HUES48 (cell line): ENCODE measurements around the gene TMEM201.

Experiments used
- H3K27ac ChIP-seq: one replicate; pipeline ENCODE4 v1.7.0; 2013; ENCODE audit warnings: low read depth, low read length, inconsistent platforms
- H3K27me3 ChIP-seq: 2 replicates; pipeline ENCODE4 v1.6.1; 2013; ENCODE audit warnings: mild to moderate bottlenecking, low read length; ENCODE audit not compliant: control insufficient read depth, insufficient read depth
- H3K36me3 ChIP-seq: 2 replicates; pipeline ENCODE4 v1.6.1; 2013; ENCODE audit warnings: low read length; ENCODE audit not compliant: control insufficient read depth, insufficient read depth
- H3K4me1 ChIP-seq: 2 replicates; pipeline ENCODE4 v1.6.1; 2013; ENCODE audit warnings: mild to moderate bottlenecking, low read length; ENCODE audit not compliant: control insufficient read depth, insufficient read depth
- H3K4me3 ChIP-seq: 2 replicates; pipeline ENCODE4 v1.5.1; 2013; ENCODE audit warnings: mild to moderate bottlenecking, low read depth, low read length
- H3K9ac ChIP-seq: 2 replicates; pipeline ENCODE4 v1.6.1; 2013; ENCODE audit warnings: mild to moderate bottlenecking, low read depth, low read length, moderate library complexity
- H3K9me3 ChIP-seq: 2 replicates; pipeline ENCODE4 v1.6.1; 2013; ENCODE audit warnings: low read length; ENCODE audit not compliant: control insufficient read depth, insufficient read depth

Gene TMEM201

DNA sequence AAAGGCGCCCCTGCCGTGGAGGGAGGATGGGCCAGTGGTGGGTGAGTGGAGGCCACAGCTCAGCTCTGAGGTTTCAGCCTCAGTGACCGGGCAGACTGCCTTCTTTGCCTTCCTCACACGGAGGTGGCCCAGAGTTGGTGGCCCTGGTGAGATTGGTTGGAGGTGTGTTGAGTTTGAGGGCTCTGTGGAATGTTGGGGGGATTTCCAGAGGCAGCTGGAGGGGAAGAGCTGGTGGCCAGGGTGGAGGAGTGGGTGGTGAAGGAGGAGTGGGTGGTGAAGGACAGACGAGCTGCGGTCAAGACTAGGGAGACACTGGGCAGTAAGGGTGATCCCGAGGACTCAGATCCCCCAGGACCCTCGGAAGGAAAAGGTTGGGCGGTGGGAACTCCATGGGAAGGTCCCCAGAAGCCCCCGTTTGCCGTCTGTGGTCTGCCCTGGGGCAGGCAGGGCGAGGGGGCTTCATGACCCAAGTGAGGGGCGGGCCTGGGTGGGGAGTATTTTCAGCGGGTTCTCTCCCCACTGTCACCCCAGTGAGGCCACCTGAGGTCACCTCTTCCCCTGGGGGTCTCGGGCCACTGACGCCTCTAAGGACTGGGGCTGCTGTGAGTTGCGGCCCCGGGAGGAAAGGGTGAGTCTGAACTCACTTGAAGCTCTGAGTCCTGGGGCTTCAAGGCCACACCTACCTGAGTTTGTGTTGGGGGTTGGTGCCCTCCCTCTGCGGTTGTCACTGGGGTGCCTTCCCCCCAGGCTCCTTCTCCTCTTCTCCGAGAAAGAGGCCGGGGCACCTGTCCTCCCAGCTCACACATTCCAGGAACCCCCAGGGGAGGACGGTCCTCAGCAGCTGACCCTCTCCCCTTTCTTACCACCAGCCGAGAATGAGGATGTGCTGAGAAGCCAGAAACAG, 40.1 kb downstream of the TMEM201 start:
- H3K4me3 ChIP-seq: no peak overlapping the region
- H3K9me3 ChIP-seq: no peaks in the 10 kb centered on the region
- peaks cover 8% of the 10 kb centered on the region for H3K27me3 ChIP-seq
- no peak overlapping the region for H3K9ac ChIP-seq
- H3K4me1 ChIP-seq: no peaks in the 10 kb centered on the region
- no peak overlapping the region for H3K27ac ChIP-seq
- no peaks in the 10 kb centered on the region for H3K36me3 ChIP-seq

DNA sequence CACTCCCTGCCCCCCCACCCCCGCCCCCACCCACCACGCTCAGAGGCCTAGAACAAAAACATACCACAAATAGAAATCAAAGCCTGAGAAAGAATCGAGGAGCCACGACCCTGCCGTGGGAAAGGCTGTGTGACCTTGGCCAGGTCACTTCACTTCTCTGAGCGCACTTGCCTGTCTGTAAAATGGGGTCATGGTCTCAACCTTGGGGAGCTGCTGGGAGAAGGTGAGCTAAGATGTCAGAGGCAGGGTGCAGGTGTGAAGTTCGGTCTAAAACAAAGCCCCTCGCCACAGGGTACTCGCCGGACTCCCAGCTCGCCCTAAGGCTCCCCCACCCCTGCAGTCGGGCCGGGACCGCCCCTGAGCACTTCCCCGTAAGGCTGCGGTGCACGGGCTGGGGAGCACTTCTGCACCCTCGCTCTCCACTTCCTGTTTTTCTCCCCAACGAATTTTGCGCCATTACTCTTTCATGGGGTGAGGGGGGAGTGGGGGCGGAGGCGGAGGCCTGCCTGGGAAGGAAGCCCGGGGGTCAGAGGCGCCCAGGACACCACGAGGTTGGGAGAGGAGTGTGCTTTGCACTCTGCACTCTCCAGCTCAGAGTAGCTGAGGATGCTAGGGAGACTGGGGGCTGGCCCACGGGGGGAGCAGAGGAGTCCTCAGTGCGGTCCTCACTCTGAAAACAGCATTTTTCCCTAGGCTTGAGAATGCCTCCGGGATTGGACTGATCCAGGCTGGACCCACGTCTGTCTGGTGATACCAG, 40.9 kb downstream of the TMEM201 start:
- no peaks in the 10 kb centered on the region for H3K4me1 ChIP-seq
- no peaks in the 10 kb centered on the region for H3K36me3 ChIP-seq
- no peaks in the 10 kb centered on the region for H3K9me3 ChIP-seq
- no peak overlapping the region for H3K27ac ChIP-seq
- no peak overlapping the region for H3K9ac ChIP-seq
- peaks cover 8% of the 10 kb centered on the region for H3K27me3 ChIP-seq
- H3K4me3 ChIP-seq: no peak overlapping the region

DNA sequence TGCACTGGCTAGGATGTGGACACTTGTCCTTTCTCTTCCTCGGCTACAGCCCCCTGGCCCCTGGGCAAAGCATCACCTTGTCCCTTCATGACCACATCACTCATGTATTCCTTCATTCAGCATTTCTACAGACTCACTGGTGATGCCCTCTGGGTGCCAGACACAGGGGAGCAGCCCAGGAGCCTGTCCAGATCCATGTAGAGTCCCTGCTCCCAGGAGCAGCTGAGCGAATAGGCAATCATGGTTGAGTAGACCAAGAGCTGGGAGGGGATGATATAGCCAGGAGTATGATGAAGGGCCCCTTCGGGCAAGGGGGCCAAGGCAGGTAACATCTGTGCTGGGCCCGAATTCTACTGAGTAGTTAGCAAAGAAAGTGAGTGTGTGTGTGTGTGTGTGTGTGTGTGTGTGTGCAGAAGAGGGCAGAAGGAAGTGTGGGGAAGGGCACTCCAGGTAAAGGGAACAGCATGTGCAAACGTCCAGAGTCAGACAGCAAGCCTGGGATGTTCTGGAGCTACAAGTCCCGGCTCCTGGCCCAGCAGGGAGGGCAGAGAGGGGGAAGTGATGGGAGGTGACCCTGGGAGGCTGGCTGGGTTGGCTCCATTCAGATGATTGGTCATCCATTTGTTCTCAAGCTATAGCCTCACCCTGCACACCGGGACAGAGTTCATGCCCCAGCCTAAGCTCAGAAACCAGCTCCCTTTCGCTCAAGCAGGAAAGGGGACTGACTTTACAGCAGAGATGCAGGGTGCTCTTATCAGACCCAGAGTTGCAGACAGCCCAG, 41.8 kb downstream of the TMEM201 start:
- H3K27ac ChIP-seq: no peak overlapping the region
- no peaks in the 10 kb centered on the region for H3K4me1 ChIP-seq
- H3K9me3 ChIP-seq: no peaks in the 10 kb centered on the region
- H3K4me3 ChIP-seq: no peak overlapping the region
- H3K36me3 ChIP-seq: no peaks in the 10 kb centered on the region
- H3K9ac ChIP-seq: no peak overlapping the region
- H3K27me3 ChIP-seq: peaks cover 8% of the 10 kb centered on the region

DNA sequence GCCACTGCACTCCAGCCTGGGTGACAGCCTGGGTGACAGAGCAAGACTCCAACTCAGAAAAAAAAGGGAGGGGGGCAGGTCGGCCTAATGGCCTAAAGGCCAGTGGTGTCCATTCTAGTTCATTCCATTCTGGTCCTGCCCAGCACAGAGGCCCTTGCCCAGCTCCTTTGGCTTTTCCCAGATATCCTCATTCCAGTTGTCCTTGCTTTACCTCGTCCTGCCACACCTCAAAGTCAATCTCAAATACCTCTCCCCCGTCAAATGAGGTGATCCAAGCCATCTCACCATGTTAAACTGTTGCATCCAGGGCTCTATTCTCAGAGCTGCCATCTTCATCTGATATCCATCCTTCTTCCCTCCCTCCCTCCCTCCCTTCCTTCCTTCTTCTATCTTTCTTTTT, 42.9 kb downstream of the TMEM201 start:
- H3K9me3 ChIP-seq: no peaks in the 10 kb centered on the region
- no peaks in the 10 kb centered on the region for H3K4me1 ChIP-seq
- H3K27ac ChIP-seq: no peak overlapping the region
- no peak overlapping the region for H3K9ac ChIP-seq
- peaks cover 8% of the 10 kb centered on the region for H3K27me3 ChIP-seq
- no peak overlapping the region for H3K4me3 ChIP-seq
- H3K36me3 ChIP-seq: no peaks in the 10 kb centered on the region

DNA sequence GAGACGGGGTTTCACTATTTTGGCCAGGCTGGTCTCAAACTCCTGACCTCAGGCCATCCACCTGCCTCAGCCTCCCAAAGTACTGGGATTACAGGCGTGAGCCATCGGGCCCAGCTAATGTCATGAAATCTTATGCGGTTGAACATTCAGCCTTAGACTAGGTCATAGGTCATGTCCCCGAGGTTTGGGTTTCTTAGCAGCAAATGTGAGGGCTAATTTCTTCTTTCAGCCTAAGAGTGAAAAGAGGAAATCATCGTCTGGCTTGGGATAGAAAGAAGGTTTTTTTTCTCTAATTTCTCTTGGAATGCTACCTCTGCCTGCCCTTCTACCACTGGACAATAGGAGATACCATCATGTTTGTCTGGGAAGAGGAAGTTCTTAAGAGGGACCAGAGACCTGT, 44.8 kb downstream of the TMEM201 start:
- no peaks in the 10 kb centered on the region for H3K36me3 ChIP-seq
- H3K4me1 ChIP-seq: no peaks in the 10 kb centered on the region
- H3K27me3 ChIP-seq: no peaks in the 10 kb centered on the region
- no peak overlapping the region for H3K4me3 ChIP-seq
- H3K9me3 ChIP-seq: no peaks in the 10 kb centered on the region
- H3K9ac ChIP-seq: no peak overlapping the region
- no peak overlapping the region for H3K27ac ChIP-seq

DNA sequence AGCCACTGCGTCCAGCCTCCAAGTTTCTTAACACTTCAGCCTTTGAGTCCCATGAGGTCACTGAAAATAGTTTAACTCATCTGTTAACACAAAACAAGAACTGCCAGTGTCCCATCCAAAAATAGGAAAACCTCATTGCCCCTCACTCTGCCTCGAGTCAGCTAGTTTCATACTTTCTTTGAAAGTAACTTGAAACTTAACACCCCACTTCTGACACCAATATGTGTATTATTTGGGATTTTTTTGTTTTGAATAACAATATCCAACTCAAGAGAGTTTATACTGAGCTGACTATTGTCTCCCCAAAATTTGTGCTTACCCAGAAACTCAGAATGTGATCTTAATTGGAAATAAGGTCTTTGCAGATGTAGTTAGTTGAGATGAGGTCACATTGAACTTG, 45.9 kb downstream of the TMEM201 start:
- Histone ChIP-seq H3K27ac (no peak overlapping the region), H3K9me3 (no peaks in the 10 kb centered on the region), H3K4me1 (no peaks in the 10 kb centered on the region), H3K36me3 (no peaks in the 10 kb centered on the region), H3K4me3 (no peak overlapping the region), H3K9ac (no peak overlapping the region), H3K27me3 (no peaks in the 10 kb centered on the region)

DNA sequence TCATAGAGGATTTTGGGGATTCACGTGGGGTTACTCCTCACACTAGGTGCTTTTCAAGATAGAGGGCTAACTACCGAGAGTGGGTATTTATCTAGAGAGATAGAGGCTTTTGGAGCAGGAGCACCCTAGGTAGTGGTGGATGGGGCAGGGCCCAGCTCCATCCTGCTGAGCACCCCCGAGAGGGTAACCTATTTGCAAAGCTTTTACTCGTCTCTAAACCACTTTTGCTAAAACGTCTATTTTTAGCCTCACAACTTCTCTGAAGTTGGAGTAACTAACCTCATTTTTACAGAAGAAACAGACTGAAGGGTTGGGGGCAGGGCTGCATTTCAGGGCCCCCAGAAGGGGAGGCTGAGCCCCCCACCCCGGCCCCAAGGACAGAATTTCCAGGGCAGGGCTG, 50.5 kb downstream of the TMEM201 start:
- Histone ChIP-seq H3K36me3 (no peaks in the 10 kb centered on the region), H3K4me3 (no peak overlapping the region), H3K9ac (no peak overlapping the region)

DNA sequence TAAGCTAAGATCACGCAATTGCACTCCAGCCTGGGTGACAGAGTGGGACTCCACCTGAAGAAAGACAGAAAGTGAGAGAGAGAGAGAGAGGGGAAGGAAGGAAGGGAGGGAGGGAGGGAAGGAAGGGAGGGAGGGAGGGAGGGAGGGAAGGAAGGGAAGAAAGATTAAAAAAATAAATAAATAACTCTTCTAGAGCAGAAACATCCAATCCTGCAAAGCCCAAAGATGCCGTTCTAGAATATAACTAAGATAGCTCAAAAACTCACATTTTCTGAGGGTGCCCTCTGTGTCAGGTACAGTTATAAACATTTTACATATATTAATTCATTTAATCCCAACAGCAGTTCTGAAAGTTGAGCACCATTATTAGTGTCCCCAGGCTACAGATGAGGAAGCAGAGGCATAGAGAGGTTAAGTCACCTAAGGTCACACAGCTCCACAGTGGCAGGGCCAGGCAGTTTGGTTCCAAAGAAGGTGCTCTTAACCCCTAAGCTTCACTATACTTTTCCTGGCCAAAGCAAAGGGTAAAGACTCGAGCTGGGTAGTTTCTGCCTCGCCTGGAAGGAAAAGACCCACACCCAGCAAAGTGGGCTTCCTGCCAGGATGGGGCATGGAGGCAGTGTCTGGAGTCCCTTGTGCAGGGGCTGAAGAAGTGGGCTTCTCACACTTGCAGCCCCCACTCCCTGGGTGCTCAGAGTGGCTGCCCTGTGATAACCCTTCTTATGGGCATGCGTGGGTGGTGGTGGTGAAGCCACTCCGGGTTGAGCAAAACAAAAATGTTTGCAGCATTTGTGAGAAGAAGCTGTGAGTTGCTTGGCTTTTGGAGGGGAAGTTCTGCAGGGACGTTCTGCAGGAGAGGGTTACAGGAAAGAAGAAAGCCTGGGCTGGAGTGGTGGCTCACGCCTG, 54.9 kb downstream of the TMEM201 start:
- no peaks in the 10 kb centered on the region for H3K9me3 ChIP-seq
- H3K27ac ChIP-seq: no peak overlapping the region
- H3K4me3 ChIP-seq: no peak overlapping the region
- no peak overlapping the region for H3K9ac ChIP-seq
- H3K4me1 ChIP-seq: no peaks in the 10 kb centered on the region
- no peaks in the 10 kb centered on the region for H3K27me3 ChIP-seq
- H3K36me3 ChIP-seq: no peaks in the 10 kb centered on the region

More for the DNA sequence above, 50.5 kb downstream of the TMEM201 start:
- Histone ChIP-seq H3K9me3 (no peaks in the 10 kb centered on the region), H3K27me3 (no peaks in the 10 kb centered on the region), H3K27ac (no peak overlapping the region), H3K4me1 (no peaks in the 10 kb centered on the region)

DNA sequence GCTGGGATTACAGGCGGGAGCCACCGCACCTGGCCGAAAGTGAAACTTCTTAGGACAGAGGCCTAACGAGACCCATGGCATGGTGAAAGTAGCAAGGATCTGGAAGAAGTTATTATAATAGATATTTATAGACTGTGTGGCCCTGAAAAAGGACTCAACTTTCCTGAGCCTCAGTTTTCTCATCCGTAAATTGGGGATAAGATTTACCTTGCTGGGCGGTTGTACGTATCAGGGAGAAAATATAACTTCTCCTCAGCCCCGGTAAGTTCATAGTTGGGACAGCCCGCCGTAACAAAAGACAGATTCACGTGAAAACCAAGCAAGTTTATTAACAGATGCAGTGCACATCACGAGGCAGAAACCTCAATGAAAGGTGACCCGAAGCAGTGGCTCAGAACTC, 57.3 kb downstream of the TMEM201 start:
- Histone ChIP-seq H3K9ac (no peak overlapping the region), H3K36me3 (no peaks in the 10 kb centered on the region), H3K27ac (no peak overlapping the region), H3K9me3 (no peaks in the 10 kb centered on the region), H3K4me1 (no peaks in the 10 kb centered on the region), H3K27me3 (peaks cover 9% of the 10 kb centered on the region), H3K4me3 (no peak overlapping the region)

DNA sequence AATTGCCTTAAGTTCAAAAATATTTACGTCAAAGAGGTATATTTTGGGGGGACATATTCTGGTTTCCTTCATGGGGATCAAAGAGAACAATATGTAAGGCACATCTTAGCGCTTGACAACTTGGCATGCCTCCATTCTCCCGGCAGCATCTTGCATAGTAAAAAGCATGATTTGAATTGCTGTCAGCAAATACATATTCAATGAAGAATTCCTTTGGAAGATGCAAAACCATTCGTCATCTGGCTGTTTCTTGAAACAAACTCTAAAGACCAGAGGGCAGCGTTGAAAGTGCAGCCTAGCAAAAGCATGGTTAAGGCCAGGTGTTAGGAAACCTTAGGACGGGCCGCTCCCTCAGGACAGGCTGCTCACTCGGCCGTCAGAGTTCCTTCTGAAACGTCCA, 59.5 kb downstream of the TMEM201 start:
- peaks cover 27% of the 10 kb centered on the region for H3K27me3 ChIP-seq
- no peaks in the 10 kb centered on the region for H3K36me3 ChIP-seq
- H3K9ac ChIP-seq: no peak overlapping the region

More for the DNA sequence above, 59.5 kb downstream of the TMEM201 start:
- Histone ChIP-seq H3K4me1 (no peaks in the 10 kb centered on the region), H3K27ac (no peak overlapping the region), H3K4me3 (no peak overlapping the region), H3K9me3 (no peaks in the 10 kb centered on the region)
